Stimulated activated CD8-positive, alpha-beta memory T cell treated with anti-CD3 and anti-CD28 coated beads, Interleukin-15, amount 100 ng/mL, for 1 hour (primary cell): ENCODE results near the gene TKFC.
A peak's percentile ranks its signal among the peaks of the same experiment; 100 is the strongest.

Experiments
- DNase-seq: peaks from one replicate; pipeline ENCODE4 v3.0.0-alpha.2; 2020; ENCODE audit warnings: low read depth

The TKFC gene

DNA sequence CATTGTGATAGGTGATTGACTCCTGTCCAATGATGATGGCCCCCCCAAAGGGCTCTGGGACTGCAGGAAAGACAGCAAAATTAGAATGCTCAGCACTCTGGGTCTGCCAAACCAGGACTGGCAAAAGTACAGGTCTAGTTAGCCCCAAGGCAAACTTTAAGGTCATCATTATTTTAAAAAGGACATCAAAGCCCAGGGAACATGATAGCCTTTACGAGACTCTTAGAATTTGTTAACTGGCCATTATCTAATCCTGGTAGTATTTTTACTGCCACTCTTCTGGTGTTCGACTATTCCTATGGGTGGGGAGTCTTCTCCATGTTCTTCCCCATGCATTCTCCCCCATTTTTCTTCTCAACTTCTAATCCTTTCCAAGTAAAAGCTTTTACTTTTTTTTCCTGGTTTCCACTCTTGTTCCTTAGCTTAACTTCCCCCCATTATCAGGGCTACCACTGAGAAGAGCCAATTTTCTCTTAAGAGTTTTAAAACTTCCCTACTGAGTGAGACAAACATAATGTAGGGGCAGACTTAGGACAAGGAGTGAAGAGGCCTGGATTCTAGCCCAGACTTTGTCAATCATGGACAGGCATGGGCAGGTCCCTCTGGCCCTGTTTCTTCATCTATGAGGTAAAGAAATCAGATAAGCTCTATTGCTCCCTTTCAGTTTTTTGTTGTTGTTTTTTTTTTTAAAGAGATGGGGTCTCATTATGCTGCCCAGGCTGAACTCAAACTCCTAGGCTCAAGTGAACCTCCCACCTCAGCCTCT is 7.2 kb upstream of the TKFC start:
- no peak for DNase-seq

GRCh38 chr11:61327669-61328071 is 5.4 kb upstream of the TKFC start:
- no peak for DNase-seq

DNA sequence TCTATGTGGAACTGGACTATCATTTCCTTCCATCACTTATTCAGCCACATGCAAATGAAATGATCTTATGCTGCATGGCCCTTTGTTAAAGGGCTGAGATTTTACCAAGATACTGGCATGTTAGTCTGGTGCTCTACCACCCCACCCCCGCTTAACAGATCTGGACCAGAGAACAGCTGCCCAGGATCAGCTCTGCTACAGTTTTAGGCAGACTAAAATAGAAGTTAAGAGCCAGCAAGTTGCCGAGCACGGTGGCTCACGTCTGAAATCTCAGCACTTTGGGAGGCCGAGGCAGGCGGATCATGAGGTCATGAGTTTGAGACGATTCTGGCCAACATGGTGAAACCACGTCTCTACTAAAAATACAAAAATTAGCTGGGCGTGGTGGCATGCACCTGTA is 4.7 kb upstream of the TKFC start:
- DNase-seq: no peak

GRCh38 chr11:61329871-61330270 is 3.2 kb upstream of the TKFC start:
- no peak for DNase-seq

GRCh38 chr11:61331651-61332050 is 1.4 kb upstream of the TKFC start:
- no peak for DNase-seq

DNA sequence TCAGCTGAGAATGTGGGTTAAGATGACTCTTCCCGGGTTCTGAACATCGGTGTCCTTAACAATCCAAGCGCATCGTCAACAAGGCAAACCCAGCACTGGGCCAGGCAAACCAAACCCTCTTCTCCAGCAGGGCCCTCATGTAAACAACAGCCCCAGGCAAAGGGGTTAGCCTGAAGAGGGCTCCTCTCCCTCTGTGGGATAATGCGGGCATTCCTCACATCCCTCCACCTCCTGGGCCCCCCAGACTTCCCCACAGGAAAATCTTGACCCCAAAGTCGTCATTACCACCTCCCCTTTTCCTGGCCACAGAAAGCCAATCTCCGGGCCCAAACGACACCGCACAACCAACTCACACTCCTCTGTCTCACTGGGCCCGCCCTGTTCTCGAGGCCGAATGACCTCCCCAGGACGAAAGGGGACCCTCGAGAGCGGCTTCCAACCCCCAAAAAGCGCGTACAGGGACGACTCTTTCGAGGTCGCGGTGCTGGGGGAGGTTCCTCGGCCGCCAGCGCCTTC is 689 bp upstream of the TKFC start:
- DNase-seq: no peak

DNA sequence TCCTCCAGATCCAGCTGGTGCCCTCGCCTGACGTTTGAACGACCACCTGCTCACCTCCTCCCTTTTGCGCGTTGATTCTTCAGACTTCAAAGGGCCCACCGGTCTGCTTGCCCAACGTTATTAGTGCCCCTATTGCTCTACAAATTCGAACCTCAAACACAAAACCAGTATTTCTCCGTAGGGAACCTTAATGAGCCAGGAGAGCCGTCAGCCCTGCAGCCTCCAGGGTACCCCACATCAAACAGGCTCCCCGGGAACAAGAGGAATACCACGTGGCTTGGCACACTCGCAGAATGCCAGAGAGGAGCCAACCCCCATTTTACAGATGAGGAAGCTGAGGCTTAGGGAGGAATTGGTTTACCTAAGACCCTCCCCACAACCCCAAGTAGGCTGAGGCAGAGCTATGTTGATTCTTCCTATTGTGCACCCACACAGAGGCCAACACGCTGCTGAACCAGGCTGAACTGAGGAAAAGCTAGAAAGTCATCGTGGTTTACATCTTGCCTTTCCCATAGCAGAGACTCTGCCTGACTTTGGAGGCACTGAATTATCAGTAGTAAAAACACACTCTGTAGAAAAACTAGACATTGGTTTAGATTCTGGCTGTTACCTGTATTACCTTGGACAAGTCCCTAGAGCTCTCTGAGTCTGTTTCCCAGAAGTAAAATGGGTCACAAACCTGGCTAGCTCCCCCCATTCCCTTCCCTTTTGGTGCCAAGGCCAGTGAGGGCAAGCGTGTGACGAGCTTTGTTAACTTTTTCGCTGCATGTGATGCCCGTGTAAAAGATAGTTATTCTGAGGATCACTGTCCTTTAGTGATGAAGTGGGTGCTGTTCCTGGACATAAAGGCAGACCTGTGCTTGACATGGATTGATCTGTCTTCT is 764 bp downstream of the TKFC start:
- no peak for DNase-seq

GRCh38 chr11:61334434-61335354 is 1.7 kb downstream of the TKFC start:
- DNase-seq: no peak

DNA sequence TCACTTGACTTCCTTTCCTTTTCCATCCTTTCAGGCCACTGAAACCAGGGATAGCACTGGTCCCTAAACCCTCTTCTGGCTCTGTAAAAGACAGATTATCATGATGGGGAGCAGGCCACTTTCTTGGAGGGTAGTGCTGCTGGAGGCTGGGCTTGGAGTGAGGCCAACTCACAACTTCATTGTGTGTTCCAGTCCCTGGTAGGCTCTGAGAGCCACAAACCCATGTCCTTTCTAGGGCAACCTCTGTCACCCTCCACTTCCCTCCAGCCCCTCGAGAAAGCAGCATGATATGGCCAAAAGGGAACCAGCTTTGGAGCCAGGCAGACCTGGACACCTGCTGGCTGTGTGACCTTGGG is 2.3 kb downstream of the TKFC start:
- DNase-seq: no peak

DNA sequence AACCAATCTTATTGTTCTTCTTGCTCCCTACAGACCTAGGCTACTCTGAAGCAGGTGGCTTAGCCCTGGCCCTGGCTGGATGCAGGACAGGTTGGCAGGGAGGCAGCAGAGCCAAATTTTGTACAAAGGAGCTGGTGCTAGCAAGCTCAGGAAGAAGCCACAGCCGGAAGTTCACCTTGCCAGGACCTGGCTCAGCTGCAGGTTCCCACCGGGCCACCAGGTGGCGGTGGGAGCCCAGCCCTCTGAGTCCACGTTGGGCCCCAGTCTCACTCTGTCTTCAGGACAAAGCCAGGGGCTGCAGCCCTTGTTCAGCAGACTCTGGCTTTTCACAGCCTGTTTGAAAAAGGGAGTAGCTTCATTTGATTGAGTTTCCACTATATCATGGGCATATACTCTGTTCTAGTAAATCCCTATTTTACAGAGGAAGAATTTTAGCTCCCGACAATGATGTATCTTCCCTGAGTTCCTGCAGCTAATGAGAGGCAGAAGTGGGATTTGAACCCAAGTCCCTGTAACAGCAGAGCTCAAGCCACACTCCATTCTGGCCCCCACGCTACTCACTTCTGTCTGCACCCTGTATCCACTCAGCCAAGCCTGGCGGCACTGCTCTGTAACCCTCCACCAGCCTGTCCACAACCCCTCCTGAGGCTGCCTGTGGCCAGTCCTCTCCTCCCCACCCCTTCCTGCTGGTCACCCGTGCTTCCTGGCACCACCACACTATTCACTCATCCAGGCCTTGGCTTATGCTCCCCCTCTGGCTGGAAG is 3.3 kb downstream of the TKFC start:
- DNase-seq: peak; percentile 50

GRCh38 chr11:61337706-61338470 is 4.9 kb downstream of the TKFC start:
- DNase-seq: no peak

DNA sequence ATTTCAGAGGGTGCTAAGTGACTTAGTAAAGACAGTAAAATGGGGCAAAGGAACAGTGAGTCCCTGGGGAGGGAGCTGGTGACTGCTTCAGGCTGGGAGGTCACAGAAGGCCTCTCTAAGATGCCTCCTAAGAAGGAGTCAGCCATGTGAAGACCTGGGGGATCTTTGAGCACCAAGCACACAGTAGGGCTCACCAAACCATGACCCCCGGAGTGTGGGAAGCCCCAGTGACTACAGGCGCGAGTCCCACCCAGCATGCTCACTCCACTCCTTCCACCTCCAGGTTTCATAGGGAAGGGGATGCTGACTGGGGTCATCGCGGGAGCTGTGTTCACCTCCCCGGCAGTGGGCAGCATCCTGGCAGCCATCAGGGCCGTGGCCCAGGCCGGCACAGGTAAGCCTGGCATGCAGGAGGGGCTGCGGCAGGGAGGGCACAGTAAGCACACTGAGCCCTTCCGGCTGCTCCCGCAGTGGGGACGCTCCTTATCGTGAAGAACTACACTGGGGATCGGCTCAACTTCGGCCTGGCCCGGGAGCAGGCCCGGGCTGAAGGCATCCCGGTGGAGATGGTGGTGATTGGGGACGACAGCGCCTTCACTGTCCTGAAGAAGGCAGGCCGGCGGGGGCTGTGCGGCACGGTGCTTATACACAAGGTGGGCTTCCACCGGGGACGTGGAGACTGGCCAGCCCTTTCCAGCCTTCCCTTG is 5.9 kb downstream of the TKFC start:
- DNase-seq: no peak

DNA sequence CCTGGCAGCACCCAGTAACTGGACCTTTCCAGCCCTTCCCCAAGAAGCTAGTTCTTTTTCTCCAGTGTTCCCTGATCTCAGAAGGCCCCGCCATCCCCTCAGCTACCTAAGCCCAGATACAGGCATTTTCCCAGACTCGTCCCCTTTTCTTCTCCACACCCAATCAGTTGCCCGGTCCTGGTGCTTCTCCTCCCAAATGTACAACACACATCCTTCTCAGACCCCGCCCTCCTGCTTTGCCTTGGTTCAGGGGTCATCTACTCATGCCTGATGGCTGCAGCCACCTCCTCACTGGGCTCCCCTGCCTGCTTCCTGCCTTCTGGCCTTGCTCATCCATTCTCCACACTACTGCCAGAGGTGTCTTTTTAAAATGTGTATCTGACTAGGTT is 6.5 kb downstream of the TKFC start:
- DNase-seq: no peak

DNA sequence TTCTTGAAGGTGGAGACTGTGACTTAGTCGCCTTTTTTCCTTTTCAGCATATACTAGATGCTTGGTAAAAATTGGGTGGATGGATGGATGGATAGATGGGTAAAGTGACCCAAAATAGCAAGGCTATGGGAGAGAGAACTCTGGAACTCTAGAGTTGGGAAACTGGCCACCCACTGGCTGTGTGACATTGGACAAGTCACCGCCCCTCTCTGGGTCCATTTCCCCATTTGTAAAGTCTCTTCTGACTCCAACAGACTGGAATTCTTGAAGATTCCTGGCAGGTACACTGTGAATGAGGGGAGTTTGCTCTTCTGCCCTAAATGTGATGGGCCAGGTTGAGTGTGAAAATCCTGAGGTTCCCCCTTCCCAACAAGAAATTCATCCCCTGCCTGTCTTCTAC is 8.0 kb downstream of the TKFC start:
- no peak for DNase-seq

DNA sequence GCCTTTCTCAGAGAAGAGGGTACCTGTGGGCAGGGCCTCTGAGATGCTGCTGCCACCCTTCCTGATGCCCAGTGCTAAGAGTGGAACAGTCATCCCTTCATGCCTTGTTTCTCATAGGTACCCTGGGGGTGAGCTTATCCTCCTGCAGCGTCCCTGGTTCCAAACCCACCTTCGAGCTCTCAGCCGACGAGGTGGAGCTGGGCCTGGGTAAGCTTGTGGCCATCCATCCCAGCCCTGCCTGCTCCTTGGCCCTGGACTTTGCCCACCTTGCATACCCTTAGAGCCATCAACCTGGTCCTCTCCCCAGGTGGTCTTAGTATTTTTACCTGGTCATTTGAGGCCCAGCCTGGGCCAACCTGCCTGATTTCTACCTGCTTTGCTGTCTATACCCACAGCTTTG is 8.7 kb downstream of the TKFC start:
- DNase-seq: no peak

DNA sequence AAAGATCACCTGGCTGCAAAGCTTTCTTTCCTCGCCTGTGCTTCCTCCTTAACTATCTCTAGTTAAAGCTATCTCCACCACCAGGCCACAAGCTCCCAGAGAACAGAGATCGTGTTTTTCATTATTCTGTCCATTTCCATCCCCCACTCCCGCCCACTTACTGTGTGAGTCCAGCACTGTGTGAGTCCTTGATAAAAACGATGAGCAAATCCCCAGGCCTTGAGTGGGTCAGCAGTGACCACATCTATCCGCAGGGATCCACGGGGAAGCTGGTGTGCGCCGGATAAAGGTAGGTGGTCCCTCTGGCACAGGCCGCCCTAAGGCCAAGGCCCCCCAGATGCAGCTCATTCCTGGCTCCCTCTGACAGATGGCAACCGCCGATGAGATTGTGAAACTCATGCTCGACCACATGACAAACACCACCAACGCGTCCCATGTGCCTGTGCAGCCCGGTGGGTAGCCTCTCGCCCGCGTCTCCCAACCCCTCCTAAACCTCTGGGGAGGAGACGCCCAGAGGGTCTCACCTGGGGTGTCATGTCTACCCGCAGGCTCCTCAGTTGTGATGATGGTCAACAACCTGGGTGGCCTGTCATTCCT is 9.3 kb downstream of the TKFC start:
- no peak for DNase-seq

- DNase-seq: no peak
Observed at GRCh38 chr11:61343792-61344745, 11.0 kb downstream of the TKFC start.

GRCh38 chr11:61345170-61345610 is 12.2 kb downstream of the TKFC start:
- no peak for DNase-seq
